HS-27A (cell line): ENCODE data around the gene TMEM212.

Source experiments
- DNase-seq: peaks from one replicate; pipeline ENCODE4 v3.0.0-alpha.2; 2012; ENCODE audit warnings: low read depth, missing footprints

Gene TMEM212

GRCh38 chr3:171860830-171861535, 17.8 kb downstream of the TMEM212 start:
- no peak for DNase-seq

- DNase-seq = no peak
Measured at GRCh38 chr3:171862392-171862791, 19.2 kb downstream of the TMEM212 start.

- DNase-seq = no peak
Measured at GRCh38 chr3:171862993-171863521, 19.9 kb downstream of the TMEM212 start.

DNA sequence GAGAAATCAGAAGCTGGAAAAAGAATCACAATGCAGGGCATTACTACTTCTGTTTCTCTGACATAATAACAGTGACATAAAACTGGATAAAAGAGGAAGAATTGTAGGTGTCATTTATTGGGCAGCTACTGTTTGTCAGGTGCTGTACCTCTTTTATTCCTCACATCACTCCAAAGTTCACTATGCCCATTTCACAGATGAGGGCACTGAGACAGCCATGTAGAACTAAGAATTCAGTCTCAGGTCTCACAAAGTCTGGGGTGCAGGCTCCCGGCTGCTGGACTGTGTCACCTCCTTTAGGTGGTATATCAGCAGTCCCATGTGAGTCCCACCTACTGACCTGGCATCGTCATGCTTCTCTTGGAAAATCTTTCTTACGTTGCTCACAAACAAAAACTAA, 20.8 kb downstream of the TMEM212 start:
- DNase-seq = no peak

DNA sequence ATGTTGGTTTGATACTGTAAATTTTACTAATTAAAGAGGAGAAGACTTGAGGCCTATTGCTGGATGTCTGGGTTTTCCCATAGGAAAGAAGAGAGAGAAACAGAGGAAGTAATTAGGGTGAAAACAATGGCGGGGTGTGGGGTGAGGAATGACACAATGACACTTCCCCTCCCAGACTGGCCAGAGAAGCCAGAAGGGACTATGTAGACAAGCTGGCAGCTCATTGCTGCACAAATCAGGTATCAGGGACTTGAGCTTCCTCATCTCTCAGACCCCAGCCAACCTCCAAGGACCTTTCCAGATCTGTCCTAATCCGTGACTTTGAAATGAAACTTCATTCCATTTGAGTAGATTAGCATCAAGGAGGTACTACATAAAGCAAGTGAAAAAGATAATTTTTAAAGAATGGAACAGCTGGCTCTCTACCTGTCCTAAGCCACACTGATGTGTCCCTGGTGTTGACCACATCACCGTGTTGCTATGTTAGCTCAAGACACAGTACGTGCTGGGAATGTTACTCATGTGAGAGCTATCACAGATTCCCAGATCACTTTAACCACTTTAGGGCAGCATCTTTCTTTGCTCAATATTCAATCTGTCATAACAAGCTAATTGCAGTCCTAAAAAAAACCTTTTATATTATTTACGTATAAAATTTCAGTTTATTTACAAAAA, 22.2 kb downstream of the TMEM212 start:
- no peak for DNase-seq

DNA sequence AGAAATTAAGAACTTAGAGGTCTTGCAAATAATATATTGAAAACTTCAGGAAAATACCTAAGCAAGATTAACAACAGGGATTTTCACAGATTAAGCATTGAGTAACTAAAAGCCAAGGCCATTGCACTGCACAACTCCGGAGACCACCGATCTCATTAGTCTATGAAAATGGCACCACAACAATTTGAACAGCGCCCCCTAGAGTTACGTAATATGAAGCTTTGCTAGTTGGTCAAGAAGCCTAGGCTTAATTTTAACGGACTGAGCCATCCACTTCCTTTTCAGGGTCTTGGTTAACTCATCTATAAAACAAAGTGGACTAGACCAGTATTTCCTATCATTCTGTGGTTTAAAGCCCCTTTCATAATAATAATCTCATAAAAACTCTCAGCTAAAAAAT, 24.8 kb downstream of the TMEM212 start:
- no peak for DNase-seq

- DNase-seq = no peak
Measured at GRCh38 chr3:171871392-171872274, 28.5 kb downstream of the TMEM212 start.

DNA sequence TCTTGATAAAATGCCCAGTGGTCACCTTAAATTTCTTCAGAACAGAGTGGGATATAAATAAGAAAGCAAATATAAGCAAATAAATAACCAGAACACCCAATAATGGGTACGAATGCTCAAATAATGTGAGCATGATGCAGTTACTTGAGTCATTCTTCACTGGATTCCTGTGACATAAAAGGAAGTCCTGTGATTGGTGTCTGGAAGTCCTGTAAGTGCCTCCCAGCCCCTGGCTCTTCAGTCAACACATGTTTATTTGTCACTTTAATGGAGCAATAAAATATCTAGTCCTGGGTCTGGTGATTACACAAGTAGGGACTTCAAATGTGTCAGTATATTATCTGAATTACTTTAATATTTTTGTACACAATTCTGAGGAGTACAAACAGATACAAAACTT, 30.4 kb downstream of the TMEM212 start:
- no peak for DNase-seq

GRCh38 chr3:171874251-171874681, 31.1 kb downstream of the TMEM212 start:
- DNase-seq = peak; percentile 94

DNA sequence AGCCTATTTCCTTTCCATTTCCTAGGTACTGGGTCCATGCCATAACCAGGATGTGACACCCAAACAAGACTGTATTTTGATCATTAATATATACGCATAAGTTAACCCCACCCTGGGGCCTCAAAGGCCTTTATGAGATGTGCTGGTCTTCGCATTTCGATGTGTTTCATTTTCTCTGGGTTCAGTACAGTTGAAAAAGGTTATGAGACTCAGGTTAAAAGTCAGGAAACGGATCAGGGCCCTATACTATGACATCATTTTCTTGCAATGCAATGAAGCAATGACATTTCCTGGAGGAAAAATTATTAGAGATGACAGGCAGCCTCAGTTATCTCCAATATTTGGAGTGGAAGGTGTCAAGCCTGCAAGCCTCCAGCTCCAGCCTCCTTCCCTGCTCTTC, 31.7 kb downstream of the TMEM212 start:
- peak; percentile 41 for DNase-seq

DNA sequence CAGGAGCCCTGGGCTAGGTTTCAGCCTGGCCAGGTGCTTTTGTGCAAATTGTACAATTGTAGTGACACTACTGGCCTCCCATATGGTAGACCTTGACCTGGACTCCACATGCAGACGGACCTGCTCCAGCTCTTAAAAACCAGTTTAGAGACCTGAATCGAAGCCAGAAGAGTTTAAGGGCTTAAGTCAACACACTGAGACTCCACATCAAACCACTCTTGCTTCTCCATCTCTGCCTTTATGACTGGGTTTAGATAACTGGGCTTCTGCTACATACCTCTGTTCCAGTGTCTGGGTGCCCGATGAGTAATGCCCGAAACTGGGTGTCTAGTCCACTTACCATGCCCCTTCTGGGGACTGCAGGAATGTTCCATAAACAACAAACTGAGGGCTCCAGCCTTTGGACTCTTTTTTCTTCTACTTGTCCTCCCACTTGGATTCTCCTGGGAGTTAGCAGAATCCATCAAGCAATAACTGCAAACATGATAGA, 32.8 kb downstream of the TMEM212 start:
- DNase-seq = peak; percentile 62

- DNase-seq = peak; percentile 74
Measured at GRCh38 chr3:171876680-171877147, 33.6 kb downstream of the TMEM212 start.

- DNase-seq = no peak
Measured at GRCh38 chr3:171878461-171879225, 35.5 kb downstream of the TMEM212 start.

DNA sequence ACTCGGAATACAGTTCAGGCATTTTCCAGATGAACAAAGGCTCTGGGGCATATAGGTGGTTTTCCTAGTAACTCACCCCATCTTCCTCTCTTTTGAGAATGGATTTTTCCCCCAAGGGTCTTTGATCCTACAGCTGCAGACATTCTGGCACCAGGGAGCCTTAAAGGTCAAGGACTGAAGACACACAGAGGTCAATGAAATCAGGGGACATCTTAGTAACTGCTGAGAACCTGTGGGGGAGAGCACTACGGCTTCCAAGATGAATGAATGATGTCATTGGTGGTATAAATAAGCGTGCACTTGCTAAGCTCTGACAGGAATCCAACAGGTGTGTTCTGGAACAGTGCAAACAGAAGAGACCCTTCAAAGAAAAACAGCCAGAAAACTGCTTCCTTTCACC, 36.3 kb downstream of the TMEM212 start:
- no peak for DNase-seq

GRCh38 chr3:171880101-171880870, 37.1 kb downstream of the TMEM212 start:
- DNase-seq = no peak

DNA sequence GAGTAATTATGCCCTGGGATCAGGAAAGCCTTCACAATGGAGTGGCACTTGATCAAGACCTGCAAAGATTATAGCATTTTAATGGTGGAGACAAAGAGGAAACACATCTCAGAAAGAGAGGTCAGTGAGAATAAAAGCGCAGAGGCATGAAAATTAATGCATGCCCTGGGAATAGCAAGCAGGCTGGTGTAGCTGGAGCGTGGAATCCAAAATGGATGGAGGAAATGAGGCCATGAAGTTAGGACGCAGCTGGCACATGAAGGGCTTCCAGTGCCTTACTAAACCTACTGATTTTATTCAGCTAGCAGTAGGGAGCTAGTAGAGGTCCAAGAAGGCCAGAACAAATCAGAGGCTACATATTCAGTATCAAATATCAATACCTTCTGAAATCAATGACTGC, 38.1 kb downstream of the TMEM212 start:
- DNase-seq = no peak

- DNase-seq = no peak
Measured at GRCh38 chr3:171883257-171883892, 40.2 kb downstream of the TMEM212 start.

- DNase-seq = no peak
Measured at GRCh38 chr3:171883893-171884279, 40.7 kb downstream of the TMEM212 start.

- no peak for DNase-seq
Measured at GRCh38 chr3:171888466-171888865, 45.3 kb downstream of the TMEM212 start.

GRCh38 chr3:171890398-171890797, 47.2 kb downstream of the TMEM212 start:
- DNase-seq = no peak
